K562 (cell line): ENCODE data around the gene SERPINE1. TPM values are rescaled to one million over a fixed set of nuclear protein-coding genes. Genes with fewer than 3 reads are reported as not detected.

ENCODE experiments used
- CBX8 ChIP-seq: fragments of 200-600 bp; sonication (generic); IDR thresholded peaks from 2 replicates; pipeline ENCODE4 v1.6.1; 2012; ENCODE audit warnings: borderline replicate concordance, mixed run types, low read depth, mild to moderate bottlenecking, moderate library complexity, mixed read lengths, low read length, control low read depth, inconsistent platforms; ENCODE audit not compliant: poor library complexity, severe bottlenecking; ENCODE audit errors: extremely low read depth
- DIDO1 ChIP-seq: fragments of 450-650 bp; IDR thresholded peaks from 2 replicates; pipeline ENCODE4 v1.6.1; 2016; ENCODE audit warnings: low read depth, missing biosample characterization, missing genetic modification characterization
- DPF2 ChIP-seq: fragments of 450-650 bp; IDR thresholded peaks from 2 replicates; pipeline ENCODE4 v1.6.1; 2016
- ESRRB ChIP-seq: fragments of 250-450 bp; sonication (Bioruptor Pico); IDR thresholded peaks from 2 replicates; pipeline ENCODE4 v1.5.0; 2020; ENCODE audit warnings: mild to moderate bottlenecking, moderate library complexity, borderline replicate concordance
- EWSR1 ChIP-seq: fragments of 450-650 bp; IDR thresholded peaks from 2 replicates; pipeline ENCODE4 v1.6.1; 2018; ENCODE audit warnings: borderline replicate concordance, mild to moderate bottlenecking, low read depth, moderate library complexity; ENCODE audit not compliant: partially characterized antibody
- FUS ChIP-seq: fragments of 200-400 bp; formaldehyde crosslinking; optimal IDR thresholded peaks from 2 replicates; pipeline ENCODE3; 2017; ENCODE audit warnings: low read depth, low read length
- GABPB2 ChIP-seq: fragments of 250-450 bp; sonication (Bioruptor Pico); conservative IDR thresholded peaks from 2 replicates; pipeline ENCODE4 v1.5.1; 2021; ENCODE audit warnings: mild to moderate bottlenecking
- HDGF ChIP-seq: fragments of 450-650 bp; IDR thresholded peaks from 2 replicates; pipeline ENCODE4 v1.6.1; 2016
- HIVEP1 ChIP-seq: fragments of 250-450 bp; sonication (Bioruptor Pico); IDR thresholded peaks from 2 replicates; pipeline ENCODE4 v1.4.0; 2020; ENCODE audit warnings: mild to moderate bottlenecking
- HMG20A ChIP-seq: fragments of 450-650 bp; formaldehyde crosslinking; conservative IDR thresholded peaks from 2 replicates; pipeline ENCODE4 v1.4.0; 2020; ENCODE audit warnings: mild to moderate bottlenecking, mixed read lengths
- KLF16 ChIP-seq: IDR thresholded peaks from 2 replicates; pipeline ENCODE4 v1.6.1; 2016; ENCODE audit warnings: antibody characterized with exemption
- MEIS2 ChIP-seq: fragments of 450-650 bp; IDR thresholded peaks from 2 replicates; pipeline ENCODE4 v1.6.1; 2014; ENCODE audit warnings: mild to moderate bottlenecking; ENCODE audit not compliant: partially characterized antibody
- NR2C1 ChIP-seq, 2 experiments: fragments of 450-650 bp; IDR thresholded peaks; 2 replicates each; pipeline ENCODE4 v1.6.1; 2017; ENCODE audit warnings: mild to moderate bottlenecking in 2 of 2, antibody characterized with exemption in 1 of 2, inconsistent platforms in 1 of 2, missing compliant biosample characterization in 1 of 2, missing genetic modification characterization in 1 of 2
- PHB ChIP-seq: fragments of 250-450 bp; sonication (Bioruptor Pico); IDR thresholded peaks from 2 replicates; pipeline ENCODE4 v1.5.0; 2021
- POLR2G ChIP-seq: fragments of 200-400 bp; formaldehyde crosslinking; IDR thresholded peaks from 2 replicates; pipeline ENCODE4 v1.6.1; 2017; ENCODE audit warnings: low read depth, mild to moderate bottlenecking, antibody characterized with exemption, low read length, moderate library complexity
- TEAD1 ChIP-seq, 2 experiments: fragments of 450-650 bp in 1 of 2; sonication (generic) in 1 of 2; formaldehyde crosslinking; IDR thresholded peaks; 2 replicates each; pipeline versions ENCODE4 v1.4.0 to v1.8.0; 2020 to 2022; ENCODE audit warnings: mild to moderate bottlenecking in 2 of 2, missing genetic modification reagents in 1 of 2
- TRIM24 ChIP-seq, 2 experiments: fragments of 450-650 bp; IDR thresholded peaks; 2 replicates each; pipeline ENCODE4 v1.6.1; 2016
- ZNF224 ChIP-seq: sonication (generic); formaldehyde crosslinking; IDR thresholded peaks from 2 replicates; pipeline ENCODE4 v1.8.0; 2022; ENCODE audit warnings: mild to moderate bottlenecking, missing genetic modification reagents
- ZSCAN29 ChIP-seq: fragments of 450-650 bp; IDR thresholded peaks from 2 replicates; pipeline ENCODE4 v1.6.1; 2017
- polyA plus RNA-seq, 8 experiments: library from polyadenylated mRNA; depleted of rRNA in 4 of 8; stranded (reverse) in 5 of 8; unstranded in 3 of 8; fragments of >200 nt; fragmentation: Nextera tagmentation in 2 of 8; fragmentation: Illumina TruSeq in 1 of 8; extraction: Ambion mirVana in 2 of 8; extraction: Trizol in 1 of 8; gene quantifications; 2 replicates each; pipeline versions ENCODE4 v1.2.1 to v1.2.3, GENCODE V29; 2011 to 2014; ENCODE audit warnings: inconsistent platforms in 1 of 8, missing spikeins in 1 of 8
- total RNA-seq, 7 experiments: library from RNA; depleted of rRNA in 6 of 7; stranded (reverse); fragments of >200 nt in 6 of 7; fragmentation: Illumina TruSeq in 2 of 7; extraction: Trizol in 2 of 7; gene quantifications; 2 replicates each; pipeline versions ENCODE4 v1.2.1 to v1.2.3, GENCODE V29; 2011 to 2021; ENCODE audit warnings: low replicate concordance in 1 of 7
- TF ChIP-seq, protein P1 (sequence below): fragments of 250-450 bp; sonication (Bioruptor Pico); IDR thresholded peaks from 2 replicates; pipeline ENCODE4 v1.6.1; 2021; ENCODE audit warnings: mild to moderate bottlenecking
- TF ChIP-seq, protein P2 (sequence below): sonication (generic); formaldehyde crosslinking; IDR thresholded peaks from 2 replicates; pipeline ENCODE4 v1.8.0; 2023; ENCODE audit warnings: mild to moderate bottlenecking, missing genetic modification reagents
- TF ChIP-seq, protein P3 (sequence below), 2 experiments: fragments of 450-650 bp; IDR thresholded peaks; 2 replicates each; pipeline ENCODE4 v1.6.1; 2016

The SERPINE1 gene
- total and polyA plus RNA-seq, 9 of the 15 experiments (the other 6 are each of a cell fraction or from before 2014, with no cell fraction given): 0.22 to 4.8 (median 0.91) TPM

GRCh38 chr7:101165075-101165957 is 38.4 kb downstream of the SERPINE1 start, which contains the start of gene VGF (continued):
- TF ChIP-seq NR2C1 (IDR thresholded peaks at IDR 0.05) (no peak), NR2C1 (tag; IDR thresholded peaks at IDR 0.05) (no peak), FUS (no peak), ESRRB (CRISPR knock-in tag) (no peak), MEIS2 (peak; percentile 90), DIDO1 (tag) (no peak), KLF16 (peak; percentile 13; the same call in 1 of the 2 replicates), HDGF (no peak), HMG20A (CRISPR knock-in tag) (no peak), ZNF224 (CRISPR knock-in tag) (peak; percentile 94), EWSR1 (no peak), DPF2 (no peak), HIVEP1 (no peak), TRIM24 (IDR thresholded peaks at IDR 0.05) (no peak), TEAD1 (CRISPR knock-in tag; IDR thresholded peaks at IDR 0.05) (peak in 1 of 2 experiments; percentile 94; a peak in 2 of 4 replicates), PHB (CRISPR knock-in tag) (no peak), ZSCAN29 (no peak), POLR2G (peak; percentile 47; the same call in 1 of the 2 replicates), GABPB2 (CRISPR knock-in tag) (no peak), CBX8 (no peak)
- TF ChIP-seq, protein P1, sequence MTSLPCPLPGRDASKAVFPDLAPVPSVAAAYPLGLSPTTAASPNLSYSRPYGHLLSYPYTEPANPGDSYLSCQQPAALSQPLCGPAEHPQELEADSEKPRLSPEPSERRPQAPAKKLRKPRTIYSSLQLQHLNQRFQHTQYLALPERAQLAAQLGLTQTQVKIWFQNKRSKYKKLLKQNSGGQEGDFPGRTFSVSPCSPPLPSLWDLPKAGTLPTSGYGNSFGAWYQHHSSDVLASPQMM (CRISPR knock-in tag): no peak
- TF ChIP-seq, protein P2, sequence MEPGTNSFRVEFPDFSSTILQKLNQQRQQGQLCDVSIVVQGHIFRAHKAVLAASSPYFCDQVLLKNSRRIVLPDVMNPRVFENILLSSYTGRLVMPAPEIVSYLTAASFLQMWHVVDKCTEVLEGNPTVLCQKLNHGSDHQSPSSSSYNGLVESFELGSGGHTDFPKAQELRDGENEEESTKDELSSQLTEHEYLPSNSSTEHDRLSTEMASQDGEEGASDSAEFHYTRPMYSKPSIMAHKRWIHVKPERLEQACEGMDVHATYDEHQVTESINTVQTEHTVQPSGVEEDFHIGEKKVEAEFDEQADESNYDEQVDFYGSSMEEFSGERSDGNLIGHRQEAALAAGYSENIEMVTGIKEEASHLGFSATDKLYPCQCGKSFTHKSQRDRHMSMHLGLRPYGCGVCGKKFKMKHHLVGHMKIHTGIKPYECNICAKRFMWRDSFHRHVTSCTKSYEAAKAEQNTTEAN (CRISPR knock-in tag): peak; percentile 91
- TF ChIP-seq, protein P3, sequence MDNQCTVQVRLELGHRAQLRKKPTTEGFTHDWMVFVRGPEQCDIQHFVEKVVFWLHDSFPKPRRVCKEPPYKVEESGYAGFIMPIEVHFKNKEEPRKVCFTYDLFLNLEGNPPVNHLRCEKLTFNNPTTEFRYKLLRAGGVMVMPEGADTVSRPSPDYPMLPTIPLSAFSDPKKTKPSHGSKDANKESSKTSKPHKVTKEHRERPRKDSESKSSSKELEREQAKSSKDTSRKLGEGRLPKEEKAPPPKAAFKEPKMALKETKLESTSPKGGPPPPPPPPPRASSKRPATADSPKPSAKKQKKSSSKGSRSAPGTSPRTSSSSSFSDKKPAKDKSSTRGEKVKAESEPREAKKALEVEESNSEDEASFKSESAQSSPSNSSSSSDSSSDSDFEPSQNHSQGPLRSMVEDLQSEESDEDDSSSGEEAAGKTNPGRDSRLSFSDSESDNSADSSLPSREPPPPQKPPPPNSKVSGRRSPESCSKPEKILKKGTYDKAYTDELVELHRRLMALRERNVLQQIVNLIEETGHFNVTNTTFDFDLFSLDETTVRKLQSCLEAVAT (IDR thresholded peaks at IDR 0.05): no peak
